ENCODE measurements around the gene OR10S1.

DNA sequence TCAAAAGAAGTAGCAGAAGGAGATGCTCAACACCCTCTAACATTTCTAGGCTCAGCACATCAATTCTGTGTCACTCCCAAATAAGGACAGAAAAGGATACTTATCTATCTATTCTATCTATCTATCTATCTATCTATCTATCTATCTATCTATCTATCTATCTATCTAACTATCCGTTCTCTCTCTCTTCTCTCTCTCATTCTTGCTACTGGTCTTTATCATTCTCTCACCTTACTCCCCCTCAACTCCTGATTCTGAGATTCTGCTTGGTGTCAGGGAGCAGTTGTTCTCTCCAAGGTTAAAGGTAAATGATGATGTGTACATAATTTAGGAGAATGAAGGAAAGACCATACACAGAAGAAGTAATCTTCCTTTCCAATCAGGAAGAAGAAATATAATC is 17.5 kb upstream of the OR10S1 start, which contains the start of gene OR10G6:
- TF ChIP-seq, protein P1, sequence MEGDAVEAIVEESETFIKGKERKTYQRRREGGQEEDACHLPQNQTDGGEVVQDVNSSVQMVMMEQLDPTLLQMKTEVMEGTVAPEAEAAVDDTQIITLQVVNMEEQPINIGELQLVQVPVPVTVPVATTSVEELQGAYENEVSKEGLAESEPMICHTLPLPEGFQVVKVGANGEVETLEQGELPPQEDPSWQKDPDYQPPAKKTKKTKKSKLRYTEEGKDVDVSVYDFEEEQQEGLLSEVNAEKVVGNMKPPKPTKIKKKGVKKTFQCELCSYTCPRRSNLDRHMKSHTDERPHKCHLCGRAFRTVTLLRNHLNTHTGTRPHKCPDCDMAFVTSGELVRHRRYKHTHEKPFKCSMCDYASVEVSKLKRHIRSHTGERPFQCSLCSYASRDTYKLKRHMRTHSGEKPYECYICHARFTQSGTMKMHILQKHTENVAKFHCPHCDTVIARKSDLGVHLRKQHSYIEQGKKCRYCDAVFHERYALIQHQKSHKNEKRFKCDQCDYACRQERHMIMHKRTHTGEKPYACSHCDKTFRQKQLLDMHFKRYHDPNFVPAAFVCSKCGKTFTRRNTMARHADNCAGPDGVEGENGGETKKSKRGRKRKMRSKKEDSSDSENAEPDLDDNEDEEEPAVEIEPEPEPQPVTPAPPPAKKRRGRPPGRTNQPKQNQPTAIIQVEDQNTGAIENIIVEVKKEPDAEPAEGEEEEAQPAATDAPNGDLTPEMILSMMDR (IDR thresholded peaks at IDR 0.05; ENCODE audit: extremely low read depth in 1 of 2, insufficient read depth in 1 of 2, low read depth in 1 of 2, low read length in 2 of 2) = no peak
- TF ChIP-seq POLR2A (IDR thresholded peaks at IDR 0.05; ENCODE audit: low read depth, low read length) = no peak
- no peak for TF ChIP-seq MYC (IDR thresholded peaks at IDR 0.05; ENCODE audit: low read depth, low read length)
- TF ChIP-seq, protein P2, sequence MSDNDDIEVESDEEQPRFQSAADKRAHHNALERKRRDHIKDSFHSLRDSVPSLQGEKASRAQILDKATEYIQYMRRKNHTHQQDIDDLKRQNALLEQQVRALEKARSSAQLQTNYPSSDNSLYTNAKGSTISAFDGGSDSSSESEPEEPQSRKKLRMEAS (IDR thresholded peaks at IDR 0.05; ENCODE audit: insufficient read depth, insufficient read length) = no peak
